K562 (cell line): ENCODE data around the gene COMMD8. TPM values are rescaled to one million over a fixed set of nuclear protein-coding genes. Genes with fewer than 3 reads are reported as not detected.

ENCODE experiments used
- BMI1 ChIP-seq: fragments of 150-350 bp; IDR thresholded peaks from 2 replicates; pipeline ENCODE4 v1.6.1; 2014; ENCODE audit warnings: low read length
- CBX1 ChIP-seq: sonication (generic); IDR thresholded peaks from 2 replicates; pipeline ENCODE4 v1.6.1; 2016; ENCODE audit warnings: antibody characterized with exemption, low read depth, mild to moderate bottlenecking
- CSDE1 ChIP-seq, 2 experiments: fragments of 450-650 bp; IDR thresholded peaks; 2 replicates each; pipeline ENCODE4 v1.6.1; 2016; ENCODE audit warnings: mild to moderate bottlenecking in 1 of 2
- CTBP1 ChIP-seq: fragments of 450-650 bp; IDR thresholded peaks from 2 replicates; pipeline ENCODE4 v1.6.1; 2016; ENCODE audit warnings: borderline replicate concordance
- DIDO1 ChIP-seq: fragments of 450-650 bp; IDR thresholded peaks from 2 replicates; pipeline ENCODE4 v1.6.1; 2016; ENCODE audit warnings: low read depth, missing biosample characterization, missing genetic modification characterization
- EGR1 ChIP-seq: fragments of 450-650 bp; conservative IDR thresholded peaks from 2 replicates; pipeline ENCODE4 v1.6.1; 2017; ENCODE audit warnings: mild to moderate bottlenecking
- ESRRA ChIP-seq: fragments of 450-650 bp; IDR thresholded peaks from 2 replicates; pipeline ENCODE4 v1.6.1; 2014; ENCODE audit warnings: low read depth, mild to moderate bottlenecking, moderate library complexity, borderline replicate concordance
- FOXJ2 ChIP-seq: fragments of 200-800 bp; sonication (Bioruptor generic); IDR thresholded peaks from 2 replicates; pipeline ENCODE4 v1.6.1; 2016; ENCODE audit warnings: missing genetic modification characterization, missing compliant biosample characterization
- GABPA ChIP-seq: fragments of 200-800 bp; sonication (Bioruptor generic); conservative IDR thresholded peaks from 2 replicates; pipeline ENCODE4 v1.6.1; 2016; ENCODE audit warnings: low read depth, missing genetic modification characterization, missing compliant biosample characterization
- HDAC1 ChIP-seq, 2 experiments: fragments of 450-650 bp; IDR thresholded peaks; 2 replicates each; pipeline ENCODE4 v1.6.1; 2016 to 2017; ENCODE audit warnings: inconsistent platforms in 1 of 2, mild to moderate bottlenecking in 1 of 2, moderate library complexity in 1 of 2
- MTA3 ChIP-seq: fragments of 450-650 bp; formaldehyde crosslinking; IDR thresholded peaks from 2 replicates; pipeline ENCODE4 v1.6.1; 2017; ENCODE audit warnings: mild to moderate bottlenecking, borderline replicate concordance
- PHF20 ChIP-seq: fragments of 450-650 bp; IDR thresholded peaks from 2 replicates; pipeline ENCODE4 v1.6.1; 2018; ENCODE audit not compliant: partially characterized antibody
- POLR2B ChIP-seq: fragments of 450-650 bp; IDR thresholded peaks from 2 replicates; pipeline ENCODE4 v1.6.1; 2018; ENCODE audit warnings: low read depth; ENCODE audit not compliant: partially characterized antibody
- RB1 ChIP-seq: fragments of 450-650 bp; IDR thresholded peaks from 2 replicates; pipeline ENCODE4 v1.6.1; 2017; ENCODE audit warnings: low read depth, mild to moderate bottlenecking
- SETDB1 ChIP-seq: IDR thresholded peaks from one replicate; pipeline ENCODE4 v1.6.1; 2012; ENCODE audit warnings: low read length, control low read depth, inconsistent platforms
- SIN3B ChIP-seq: fragments of 450-650 bp; IDR thresholded peaks from 2 replicates; pipeline ENCODE4 v1.6.1; 2017; ENCODE audit warnings: low read depth, mild to moderate bottlenecking, moderate library complexity
- ZBTB17 ChIP-seq: fragments of 450-650 bp; formaldehyde crosslinking; IDR thresholded peaks from 2 replicates; pipeline ENCODE4 v1.4.0; 2020; ENCODE audit warnings: mild to moderate bottlenecking
- ZKSCAN8 ChIP-seq: fragments of 200-800 bp; sonication (Bioruptor generic); IDR thresholded peaks from 2 replicates; pipeline ENCODE4 v1.6.1; 2016; ENCODE audit warnings: missing genetic modification characterization, missing compliant biosample characterization
- polyA plus RNA-seq, 8 experiments: library from polyadenylated mRNA; depleted of rRNA in 4 of 8; stranded (reverse) in 5 of 8; unstranded in 3 of 8; fragments of >200 nt; fragmentation: Nextera tagmentation in 2 of 8; fragmentation: Illumina TruSeq in 1 of 8; extraction: Ambion mirVana in 2 of 8; extraction: Trizol in 1 of 8; gene quantifications; 2 replicates each; pipeline versions ENCODE4 v1.2.1 to v1.2.3, GENCODE V29; 2011 to 2014; ENCODE audit warnings: inconsistent platforms in 1 of 8, missing spikeins in 1 of 8
- total RNA-seq, 7 experiments: library from RNA; depleted of rRNA in 6 of 7; stranded (reverse); fragments of >200 nt in 6 of 7; fragmentation: Illumina TruSeq in 2 of 7; extraction: Trizol in 2 of 7; gene quantifications; 2 replicates each; pipeline versions ENCODE4 v1.2.1 to v1.2.3, GENCODE V29; 2011 to 2021; ENCODE audit warnings: low replicate concordance in 1 of 7
- TF ChIP-seq, protein P1 (sequence below), 2 experiments: fragments of 450-650 bp; formaldehyde crosslinking in 1 of 2; IDR thresholded peaks; 2 replicates each; pipeline versions ENCODE4 v1.4.0 to v1.6.1; 2014 to 2020; ENCODE audit warnings: mild to moderate bottlenecking in 2 of 2, borderline replicate concordance in 1 of 2, low read depth in 1 of 2
- TF ChIP-seq, protein P2 (sequence below): fragments of 450-650 bp; formaldehyde crosslinking; IDR thresholded peaks from 2 replicates; pipeline ENCODE4 v1.4.0; 2020; ENCODE audit warnings: mild to moderate bottlenecking, mixed read lengths

Gene COMMD8
- total and polyA plus RNA-seq, 9 of the 15 experiments (the other 6 are each of a cell fraction or from before 2014, with no cell fraction given) = 7.6 to 41.0 (median 13.1) TPM

DNA sequence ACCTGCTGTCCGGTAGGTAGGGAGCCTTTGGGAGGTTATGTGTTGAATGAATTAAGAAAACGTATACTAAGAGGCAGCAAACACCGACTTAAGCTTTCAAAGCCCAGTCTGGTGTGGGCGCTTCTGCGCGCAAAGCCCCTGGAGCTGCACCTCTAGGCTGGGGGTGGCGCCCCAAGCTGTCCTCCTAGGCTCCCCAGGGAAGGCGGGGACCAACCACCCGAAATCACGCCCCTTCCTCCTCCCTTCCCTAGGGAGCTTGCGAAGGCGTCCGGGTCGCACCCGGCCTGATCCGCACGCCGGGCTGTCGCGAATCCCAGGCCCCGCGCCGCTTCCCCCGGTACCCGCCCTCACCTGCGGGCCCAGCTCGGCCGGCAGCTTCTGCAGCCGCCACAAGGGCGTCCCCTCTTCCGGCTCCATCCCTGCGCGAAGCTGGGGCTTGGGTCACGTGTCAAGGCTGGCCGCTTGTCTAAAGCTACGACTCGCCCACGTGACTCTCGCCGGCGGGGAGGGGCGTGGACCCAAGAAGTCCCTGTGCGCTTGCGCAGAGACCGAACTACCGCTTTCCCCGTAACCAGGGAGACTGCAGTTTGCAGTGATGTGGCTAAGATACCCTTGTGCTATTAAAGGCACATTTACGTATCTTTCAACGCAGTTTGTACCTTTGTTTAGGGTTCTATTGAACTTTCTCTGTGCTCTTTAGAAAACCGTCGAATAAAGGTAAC, at the start of gene COMMD8 (continued):
- TF ChIP-seq, protein P1, sequence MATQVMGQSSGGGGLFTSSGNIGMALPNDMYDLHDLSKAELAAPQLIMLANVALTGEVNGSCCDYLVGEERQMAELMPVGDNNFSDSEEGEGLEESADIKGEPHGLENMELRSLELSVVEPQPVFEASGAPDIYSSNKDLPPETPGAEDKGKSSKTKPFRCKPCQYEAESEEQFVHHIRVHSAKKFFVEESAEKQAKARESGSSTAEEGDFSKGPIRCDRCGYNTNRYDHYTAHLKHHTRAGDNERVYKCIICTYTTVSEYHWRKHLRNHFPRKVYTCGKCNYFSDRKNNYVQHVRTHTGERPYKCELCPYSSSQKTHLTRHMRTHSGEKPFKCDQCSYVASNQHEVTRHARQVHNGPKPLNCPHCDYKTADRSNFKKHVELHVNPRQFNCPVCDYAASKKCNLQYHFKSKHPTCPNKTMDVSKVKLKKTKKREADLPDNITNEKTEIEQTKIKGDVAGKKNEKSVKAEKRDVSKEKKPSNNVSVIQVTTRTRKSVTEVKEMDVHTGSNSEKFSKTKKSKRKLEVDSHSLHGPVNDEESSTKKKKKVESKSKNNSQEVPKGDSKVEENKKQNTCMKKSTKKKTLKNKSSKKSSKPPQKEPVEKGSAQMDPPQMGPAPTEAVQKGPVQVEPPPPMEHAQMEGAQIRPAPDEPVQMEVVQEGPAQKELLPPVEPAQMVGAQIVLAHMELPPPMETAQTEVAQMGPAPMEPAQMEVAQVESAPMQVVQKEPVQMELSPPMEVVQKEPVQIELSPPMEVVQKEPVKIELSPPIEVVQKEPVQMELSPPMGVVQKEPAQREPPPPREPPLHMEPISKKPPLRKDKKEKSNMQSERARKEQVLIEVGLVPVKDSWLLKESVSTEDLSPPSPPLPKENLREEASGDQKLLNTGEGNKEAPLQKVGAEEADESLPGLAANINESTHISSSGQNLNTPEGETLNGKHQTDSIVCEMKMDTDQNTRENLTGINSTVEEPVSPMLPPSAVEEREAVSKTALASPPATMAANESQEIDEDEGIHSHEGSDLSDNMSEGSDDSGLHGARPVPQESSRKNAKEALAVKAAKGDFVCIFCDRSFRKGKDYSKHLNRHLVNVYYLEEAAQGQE (IDR thresholded peaks at IDR 0.05; ENCODE audit: borderline replicate concordance) = peak; percentile 97
- TF ChIP-seq, protein P1 (CRISPR knock-in tag; IDR thresholded peaks at IDR 0.05; ENCODE audit: low read depth) = 0 out of 2 replicates have a peak, but pooled peaks have one; percentile 43
- peak; percentile 79 for TF ChIP-seq CBX1
- 0 out of 2 replicates have a peak, but pooled peaks have one; percentile 63 for TF ChIP-seq MTA3
- peak; percentile 95 for TF ChIP-seq CTBP1
- TF ChIP-seq, protein P2, sequence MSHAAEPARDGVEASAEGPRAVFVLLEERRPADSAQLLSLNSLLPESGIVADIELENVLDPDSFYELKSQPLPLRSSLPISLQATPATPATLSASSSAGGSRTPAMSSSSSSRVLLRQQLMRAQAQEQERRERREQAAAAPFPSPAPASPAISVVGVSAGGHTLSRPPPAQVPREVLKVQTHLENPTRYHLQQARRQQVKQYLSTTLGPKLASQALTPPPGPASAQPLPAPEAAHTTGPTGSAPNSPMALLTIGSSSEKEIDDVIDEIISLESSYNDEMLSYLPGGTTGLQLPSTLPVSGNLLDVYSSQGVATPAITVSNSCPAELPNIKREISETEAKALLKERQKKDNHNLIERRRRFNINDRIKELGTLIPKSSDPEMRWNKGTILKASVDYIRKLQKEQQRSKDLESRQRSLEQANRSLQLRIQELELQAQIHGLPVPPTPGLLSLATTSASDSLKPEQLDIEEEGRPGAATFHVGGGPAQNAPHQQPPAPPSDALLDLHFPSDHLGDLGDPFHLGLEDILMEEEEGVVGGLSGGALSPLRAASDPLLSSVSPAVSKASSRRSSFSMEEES (CRISPR knock-in tag) = peak; percentile 99
- TF ChIP-seq POLR2B = peak; percentile 50
- TF ChIP-seq HDAC1 (IDR thresholded peaks at IDR 0.05) = peak in 1 of 2 experiments; percentile 82; a peak in 2 of 4 replicates
- no peak for TF ChIP-seq SETDB1
- TF ChIP-seq EGR1 = peak; percentile 20
- TF ChIP-seq BMI1 = peak; percentile 66; the same call in 1 of the 2 replicates
- peak; percentile 56; the same call in 1 of the 2 replicates for TF ChIP-seq RB1
- TF ChIP-seq CSDE1 (IDR thresholded peaks at IDR 0.05) = peak in 1 of 2 experiments; percentile 72; a peak in 1 of 4 replicates
- peak; percentile 66 for TF ChIP-seq GABPA
- TF ChIP-seq PHF20 = peak; percentile 85
- peak; percentile 83 for TF ChIP-seq FOXJ2 (tag)
- TF ChIP-seq ZKSCAN8 (CRISPR knock-in tag) = no peak
- TF ChIP-seq ZBTB17 = peak; percentile 23; the same call in 1 of the 2 replicates
- TF ChIP-seq DIDO1 = peak; percentile 48; the same call in 1 of the 2 replicates
- TF ChIP-seq ESRRA = peak; percentile 14; the same call in 1 of the 2 replicates
- TF ChIP-seq SIN3B = 0 out of 2 replicates have a peak, but pooled peaks have one; percentile 35
